GM12865 (cell line): ENCODE results near the gene POU2AF1.
A peak's percentile ranks its signal among the peaks of the same experiment; 100 is the strongest.

ENCODE experiments used
- DNase-seq: peaks from one replicate; pipeline ENCODE4 v3.0.0; 2010; ENCODE audit warnings: low read depth
- H3K4me3 ChIP-seq: 2 replicates; pipeline ENCODE4 v1.5.1; 2011; ENCODE audit warnings: mild to moderate bottlenecking, low read depth, low read length, control low read depth
- CTCF ChIP-seq: IDR thresholded peaks from 2 replicates; pipeline ENCODE4 v1.5.1; 2011; ENCODE audit warnings: low read length, control low read depth, low read depth, inconsistent platforms; ENCODE audit not compliant: insufficient read depth; ENCODE audit errors: missing control alignments

POU2AF1 gene

GRCh38 chr11:111353776-111354600 lies 25.1 kb downstream of the POU2AF1 start:
- DNase-seq, result peak; percentile 7
- no peak for TF ChIP-seq CTCF
- no peak overlapping the region for H3K4me3 ChIP-seq

GRCh38 chr11:111352935-111353710 lies 26.0 kb downstream of the POU2AF1 start:
- peak; percentile 40 for DNase-seq
- TF ChIP-seq CTCF, result no peak
- no peak overlapping the region for H3K4me3 ChIP-seq

- H3K4me3 ChIP-seq, result no peak overlapping the region
- DNase-seq, result peak; percentile 7
- TF ChIP-seq CTCF, result no peak
Measured at GRCh38 chr11:111352231-111352746, 26.8 kb downstream of the POU2AF1 start.

- no peak for TF ChIP-seq CTCF
- H3K4me3 ChIP-seq, result no peak overlapping the region
- peak; percentile 26 for DNase-seq
Measured at GRCh38 chr11:111351374-111352055, 27.6 kb downstream of the POU2AF1 start.

GRCh38 chr11:111350811-111351210 lies 28.3 kb downstream of the POU2AF1 start:
- H3K4me3 ChIP-seq, result no peak overlapping the region
- no peak for TF ChIP-seq CTCF
- DNase-seq, result peak; percentile 28

GRCh38 chr11:111349191-111349695 lies 29.8 kb downstream of the POU2AF1 start:
- no peak overlapping the region for H3K4me3 ChIP-seq
- no peak for TF ChIP-seq CTCF
- DNase-seq, result peak; percentile 9
